IPS-18c (cell line): ENCODE measurements around the gene SNTG2.

Source experiments
- H3K4me3 ChIP-seq: 2 replicates; pipeline ENCODE4 v1.7.0; 2013; ENCODE audit warnings: low read depth, mild to moderate bottlenecking, low read length, moderate library complexity; ENCODE audit not compliant: insufficient read depth
- H3K9me3 ChIP-seq: one replicate; pipeline ENCODE4 v1.6.1; 2013; ENCODE audit warnings: mild to moderate bottlenecking, low read length, moderate library complexity; ENCODE audit not compliant: control insufficient read depth, insufficient read depth

SNTG2 gene

GRCh38 chr2:965640-966147 lies 15.0 kb downstream of the SNTG2 start:
- no peak overlapping the region for H3K4me3 ChIP-seq
- peaks cover 6% of the 10 kb centered on the region for H3K9me3 ChIP-seq

- Histone ChIP-seq H3K9me3 (peaks cover 2% of the 10 kb centered on the region), H3K4me3 (no peak overlapping the region)
These were observed 22.5 kb downstream of the SNTG2 start for GRCh38 chr2:973129-973528.

GRCh38 chr2:974054-974453 lies 23.4 kb downstream of the SNTG2 start:
- Histone ChIP-seq H3K9me3 (peaks cover under 1% of the 10 kb centered on the region), H3K4me3 (no peak overlapping the region)

- Histone ChIP-seq H3K9me3 (no peaks in the 10 kb centered on the region), H3K4me3 (no peak overlapping the region)
These were observed 23.9 kb downstream of the SNTG2 start for GRCh38 chr2:974502-974901.

GRCh38 chr2:975095-975494 lies 24.4 kb downstream of the SNTG2 start:
- no peak overlapping the region for H3K4me3 ChIP-seq
- H3K9me3 ChIP-seq = no peaks in the 10 kb centered on the region

- no peaks in the 10 kb centered on the region for H3K9me3 ChIP-seq
These were observed 28.6 kb downstream of the SNTG2 start for GRCh38 chr2:979069-979928.

GRCh38 chr2:980176-980575 lies 29.5 kb downstream of the SNTG2 start:
- Histone ChIP-seq H3K9me3 (no peaks in the 10 kb centered on the region), H3K4me3 (no peak overlapping the region)

More at GRCh38 chr2:979069-979928, 28.6 kb downstream of the SNTG2 start:
- H3K4me3 ChIP-seq = no peak overlapping the region

- no peak overlapping the region for H3K4me3 ChIP-seq
These were observed 30.6 kb downstream of the SNTG2 start for GRCh38 chr2:981258-981657.

GRCh38 chr2:981759-982158 lies 31.1 kb downstream of the SNTG2 start:
- Histone ChIP-seq H3K4me3 (no peak overlapping the region), H3K9me3 (no peaks in the 10 kb centered on the region)

More at GRCh38 chr2:981258-981657, 30.6 kb downstream of the SNTG2 start:
- H3K9me3 ChIP-seq = no peaks in the 10 kb centered on the region

GRCh38 chr2:985317-985898 lies 34.8 kb downstream of the SNTG2 start:
- Histone ChIP-seq H3K4me3 (no peak overlapping the region), H3K9me3 (no peaks in the 10 kb centered on the region)

GRCh38 chr2:987789-988188 lies 37.1 kb downstream of the SNTG2 start:
- Histone ChIP-seq H3K4me3 (no peak overlapping the region), H3K9me3 (no peaks in the 10 kb centered on the region)

GRCh38 chr2:989781-990467 lies 39.3 kb downstream of the SNTG2 start:
- Histone ChIP-seq H3K4me3 (no peak overlapping the region), H3K9me3 (no peaks in the 10 kb centered on the region)

- H3K4me3 ChIP-seq = no peak overlapping the region
- no peaks in the 10 kb centered on the region for H3K9me3 ChIP-seq
These were observed 40.3 kb downstream of the SNTG2 start for GRCh38 chr2:990970-991369.

GRCh38 chr2:1002350-1002749 lies 51.7 kb downstream of the SNTG2 start:
- Histone ChIP-seq H3K4me3 (no peak overlapping the region), H3K9me3 (no peaks in the 10 kb centered on the region)

GRCh38 chr2:1004398-1004797 lies 53.7 kb downstream of the SNTG2 start:
- no peak overlapping the region for H3K4me3 ChIP-seq
- no peaks in the 10 kb centered on the region for H3K9me3 ChIP-seq

- Histone ChIP-seq H3K9me3 (no peaks in the 10 kb centered on the region), H3K4me3 (no peak overlapping the region)
These were observed 59.8 kb downstream of the SNTG2 start for GRCh38 chr2:1010415-1010930.

GRCh38 chr2:1011006-1011405 lies 60.4 kb downstream of the SNTG2 start:
- Histone ChIP-seq H3K9me3 (no peaks in the 10 kb centered on the region), H3K4me3 (no peak overlapping the region)

- Histone ChIP-seq H3K4me3 (no peak overlapping the region), H3K9me3 (no peaks in the 10 kb centered on the region)
These were observed 61.3 kb downstream of the SNTG2 start for GRCh38 chr2:1011985-1012384.
